PC-9 (cell line): ENCODE data around the gene SUN1. TPM values are rescaled to one million over a fixed set of nuclear protein-coding genes. Genes with fewer than 3 reads are reported as not detected.

ENCODE experiments used
- BruUV-seq: library from RNA; stranded (reverse); fragments of 400-500 nt; replicated peaks from 2 replicates; lab custom pipeline; 2021; lab: Mats Ljungman, UMichigan
- CTCF ChIA-PET: fragments of 300-600 bp; sonication (Branson Sonifier 250); formaldehyde crosslinking; loops from one replicate; lab custom pipeline; 2022; ENCODE audit warnings: antibody characterized with exemption; lab: Charles Lee
- POLR2A ChIA-PET: fragments of 300-600 bp; sonication (Branson Sonifier 250); formaldehyde crosslinking; loops from one replicate; lab custom pipeline; 2022; ENCODE audit warnings: antibody characterized with exemption; ENCODE audit not compliant: unreplicated experiment; lab: Charles Lee
- DNase-seq, 2 experiments: peaks; one replicate each; pipeline versions ENCODE4 v3.0.0 to v3.0.0-alpha.2; 2015 to 2022; ENCODE audit warnings: mixed read lengths in 1 of 2
- H2AFZ ChIP-seq: fragments of 200-600 bp; sonication (generic); 2 replicates; pipeline ENCODE4 v1.8.1; 2017; ENCODE audit warnings: antibody characterized with exemption
- H3F3A ChIP-seq: fragments of 200-600 bp; sonication (generic); 2 replicates; pipeline ENCODE4 v1.8.1; 2017; ENCODE audit warnings: antibody characterized with exemption, mild to moderate bottlenecking, low read depth; ENCODE audit not compliant: insufficient read depth
- H3K27ac ChIP-seq: fragments of 200-600 bp; sonication (generic); 2 replicates; pipeline ENCODE4 v1.6.1; 2016; ENCODE audit warnings: mixed run types
- H3K27me3 ChIP-seq: fragments of 200-600 bp; sonication (generic); 2 replicates; pipeline ENCODE4 v1.6.1; 2016; ENCODE audit warnings: low read depth, mixed run types; ENCODE audit not compliant: insufficient read depth
- H3K36me3 ChIP-seq: fragments of 200-600 bp; sonication (generic); 2 replicates; pipeline ENCODE4 v1.6.1; 2016; ENCODE audit warnings: low read depth, mixed run types
- H3K4me1 ChIP-seq: fragments of 200-600 bp; sonication (generic); replicated peaks from 2 replicates; pipeline ENCODE4 v1.6.1; 2016; ENCODE audit warnings: mixed run types; ENCODE audit not compliant: insufficient read depth
- H3K4me2 ChIP-seq: fragments of 200-600 bp; sonication (generic); 2 replicates; pipeline ENCODE4 v1.6.1; 2017; ENCODE audit warnings: mixed run types
- H3K4me3 ChIP-seq: fragments of 200-600 bp; sonication (generic); 2 replicates; pipeline ENCODE4 v1.6.1; 2016; ENCODE audit warnings: mixed run types
- H3K79me2 ChIP-seq: fragments of 200-600 bp; sonication (generic); 2 replicates; pipeline ENCODE4 v1.6.1; 2017; ENCODE audit warnings: low read depth, mixed run types
- H3K9me2 ChIP-seq: fragments of 200-600 bp; sonication (generic); 2 replicates; pipeline ENCODE4 v1.8.1; 2017; ENCODE audit warnings: mild to moderate bottlenecking; ENCODE audit not compliant: insufficient read depth
- H3K9me3 ChIP-seq: fragments of 200-600 bp; sonication (generic); 2 replicates; pipeline ENCODE4 v1.8.1; 2016; ENCODE audit warnings: low read depth; ENCODE audit not compliant: insufficient read depth
- H4K20me1 ChIP-seq: fragments of 200-600 bp; sonication (generic); 2 replicates; pipeline ENCODE4 v1.8.1; 2017; ENCODE audit not compliant: insufficient read depth
- CTCF ChIP-seq: fragments of 200-600 bp; sonication (generic); conservative IDR thresholded peaks from 2 replicates; pipeline ENCODE4 v1.6.1; 2017; ENCODE audit warnings: mixed run types, antibody characterized with exemption, mild to moderate bottlenecking, moderate library complexity
- EZH2 ChIP-seq: fragments of 200-600 bp; sonication (generic); IDR thresholded peaks from 2 replicates; pipeline ENCODE4 v1.8.0; 2017; ENCODE audit warnings: antibody characterized with exemption, low read depth
- intact Hi-C: fragments of 100-400 bp; cut with micrococcal nuclease; formaldehyde crosslinking; loops from one replicate; pipeline ENCODE4 v1.10.0; 2022; ENCODE audit not compliant: unreplicated experiment
- total RNA-seq: library from RNA; stranded (reverse); gene quantifications from 2 replicates; pipeline ENCODE4 v1.2.3, GENCODE V29; 2021

SUN1 gene
- total RNA-seq, 1 experiment from 2014 or later = 245 TPM

DNA sequence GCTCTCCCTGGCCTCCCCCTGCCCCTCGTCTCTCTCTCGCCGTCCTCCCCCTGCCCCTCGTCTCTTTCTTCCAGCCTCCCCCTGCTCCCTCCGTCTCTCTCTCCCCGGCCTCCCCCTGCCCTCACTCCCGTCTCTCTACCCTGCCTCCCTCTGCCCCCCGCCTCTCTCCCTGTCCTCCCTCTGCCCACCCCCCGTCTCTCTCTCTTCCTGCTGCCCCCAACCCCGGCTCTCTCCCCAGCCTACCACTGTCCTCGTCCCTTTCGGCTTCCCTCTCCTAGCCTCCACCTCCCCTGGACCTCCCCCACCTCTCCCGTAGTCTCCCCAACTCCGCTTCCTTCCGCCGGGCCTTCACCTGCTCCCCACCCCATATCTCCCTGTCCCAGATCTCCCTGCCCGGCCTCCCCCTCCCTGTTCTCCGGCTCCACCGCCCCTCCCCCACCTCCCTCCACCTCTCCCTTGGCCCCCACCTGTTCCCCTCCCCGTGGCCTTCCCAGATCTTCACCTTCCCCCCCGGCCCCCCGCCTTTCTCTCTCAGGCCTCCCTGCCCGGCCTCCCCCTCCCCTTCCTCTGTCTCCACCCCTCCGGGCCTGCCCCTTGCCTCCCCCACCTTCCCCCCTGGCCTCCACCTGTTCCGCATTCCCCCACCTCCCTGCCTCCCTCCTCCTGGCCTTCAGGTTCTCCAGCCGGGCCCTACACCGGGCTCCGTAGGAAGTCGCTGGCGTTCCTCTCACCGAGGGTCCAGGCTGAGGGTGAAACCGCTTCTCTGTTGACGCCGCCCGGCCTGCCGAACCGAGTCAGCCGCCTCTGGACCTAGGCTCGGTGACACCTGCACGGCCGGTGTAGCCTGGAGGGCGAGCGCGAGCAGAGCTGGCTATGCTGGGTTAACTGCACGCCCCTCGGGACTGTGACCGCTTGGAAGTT lies 45.3 kb downstream of the SUN1 start:
- H3K27me3 ChIP-seq = no peaks in the 10 kb centered on the region
- ChIA-PET POLR2A (interaction anchor here (0.6 kb wide), 1 partner anchor 556 kb away, joined by 3 read pairs; no protein-coding TSS in a partner anchor), CTCF (interaction anchor here (0.6 kb wide), 1 partner anchor 76 kb away, joined by 5 read pairs; no protein-coding TSS in a partner anchor)
- TF ChIP-seq EZH2 (no peak), CTCF (no peak)
- peak; percentile 54 to 74 for DNase-seq
- H3K79me2 ChIP-seq = peaks cover 55% of the 10 kb centered on the region
- H3F3A ChIP-seq = peaks cover 31% of the 10 kb centered on the region
- H4K20me1 ChIP-seq = peaks cover 45% of the 10 kb centered on the region
- H3K9me3 ChIP-seq = no peaks in the 10 kb centered on the region
- peaks cover 20% of the 10 kb centered on the region for H3K4me1 ChIP-seq
- no peaks in the 10 kb centered on the region for H3K9me2 ChIP-seq
- peak overlapping the region; percentile 67 for H3K4me3 ChIP-seq
- peaks cover 25% of the 10 kb centered on the region for H3K36me3 ChIP-seq
- H3K4me2 ChIP-seq = peak overlapping the region; percentile 95
- H2AFZ ChIP-seq = 0 out of 2 replicates have a peak overlapping the region, but pooled peaks have one; percentile 58
- no TSS peak for BruUV-seq
- intact Hi-C loops = loop anchor here (1.0 to 5.0 kb wide), 5 partner anchors 23 to 299 kb away; no protein-coding TSS in a partner anchor
- peak overlapping the region; percentile 40 for H3K27ac ChIP-seq

DNA sequence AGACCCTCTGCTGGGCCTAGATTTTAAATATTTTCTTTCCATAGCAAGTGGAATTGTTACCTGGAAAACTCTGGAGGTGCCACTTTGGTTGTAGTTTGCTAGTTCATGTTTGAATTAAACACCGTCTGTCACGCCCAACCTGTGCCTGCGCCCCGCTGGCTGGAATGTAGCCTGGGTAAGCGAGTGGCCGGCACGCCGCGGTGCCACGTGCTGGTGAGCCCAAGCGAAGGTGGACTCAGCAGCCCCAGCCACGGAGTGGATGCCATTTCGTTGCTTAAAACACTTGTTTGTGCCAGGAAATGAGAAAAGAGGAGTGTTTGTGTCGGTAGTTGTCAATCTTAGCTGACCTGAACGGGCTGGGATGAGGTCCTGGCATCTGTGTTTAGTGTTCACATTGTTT lies 46.8 kb downstream of the SUN1 start:
- no peak overlapping the region for H3K27ac ChIP-seq
- TF ChIP-seq CTCF (no peak), EZH2 (no peak)
- ChIA-PET CTCF (interaction anchor here (0.7 kb wide), 2 partner anchors 44 to 119 kb away, joined by 4 to 10 read pairs; no protein-coding TSS in a partner anchor), POLR2A (no interaction called here)
- no peak overlapping the region for H3K4me3 ChIP-seq
- no peak for DNase-seq
- no peak overlapping the region for H2AFZ ChIP-seq
- peaks cover 71% of the 10 kb centered on the region for H3K79me2 ChIP-seq
- H3K4me1 ChIP-seq = peaks cover 15% of the 10 kb centered on the region
- no peaks in the 10 kb centered on the region for H3K9me3 ChIP-seq
- H3K4me2 ChIP-seq = peak overlapping the region; percentile 95; the same call in 1 of the 2 replicates
- peaks cover 11% of the 10 kb centered on the region for H3K36me3 ChIP-seq
- intact Hi-C loops = loop anchor here (5.0 kb wide), 1 partner anchor 278 kb away; no protein-coding TSS in a partner anchor
- H3F3A ChIP-seq = peaks cover 18% of the 10 kb centered on the region; the same call in 1 of the 2 replicates
- H4K20me1 ChIP-seq = peaks cover 60% of the 10 kb centered on the region
- TSS peak; percentile 32 for BruUV-seq
- no peaks in the 10 kb centered on the region for H3K27me3 ChIP-seq
- no peaks in the 10 kb centered on the region for H3K9me2 ChIP-seq

GRCh38 chr7:879706-880105 lies 47.4 kb downstream of the SUN1 start:
- H3K4me1 ChIP-seq = peaks cover 15% of the 10 kb centered on the region
- H3K79me2 ChIP-seq = peaks cover 77% of the 10 kb centered on the region
- peak overlapping the region; percentile 95; the same call in 1 of the 2 replicates for H3K4me2 ChIP-seq
- H2AFZ ChIP-seq = no peak overlapping the region
- no peaks in the 10 kb centered on the region for H3K27me3 ChIP-seq
- peaks cover 67% of the 10 kb centered on the region for H4K20me1 ChIP-seq
- no peaks in the 10 kb centered on the region for H3K9me2 ChIP-seq
- intact Hi-C loops = loop anchor here (5.0 kb wide), 1 partner anchor 278 kb away; no protein-coding TSS in a partner anchor
- H3K36me3 ChIP-seq = peaks cover 8% of the 10 kb centered on the region
- peaks cover 12% of the 10 kb centered on the region; the same call in 1 of the 2 replicates for H3F3A ChIP-seq
- DNase-seq = no peak
- no peak overlapping the region for H3K27ac ChIP-seq
- no peak overlapping the region for H3K4me3 ChIP-seq
- ChIA-PET CTCF (no interaction called here), POLR2A (no interaction called here)
- no peaks in the 10 kb centered on the region for H3K9me3 ChIP-seq
- BruUV-seq = no TSS peak
- no peak for TF ChIP-seq CTCF
- no peak for TF ChIP-seq EZH2
